Testis (tissue), 3 donors: ENCODE measurements around the gene FBXL14. TPM values are rescaled to one million over a fixed set of nuclear protein-coding genes. Genes with fewer than 3 reads are reported as not detected.

Experiments
- DNase-seq: peaks from one replicate; pipeline ENCODE4 v3.0.0-alpha.2; 2019
- H3K27ac ChIP-seq, 2 donors: fragments of 200-600 bp; sonication (generic); one replicate each; pipeline ENCODE4 v1.5.1; 2019
- H3K27me3 ChIP-seq: fragments of 200-600 bp; sonication (generic); one replicate; pipeline ENCODE4 v1.5.1; 2019
- H3K36me3 ChIP-seq: fragments of 200-600 bp; sonication (generic); one replicate; pipeline ENCODE4 v1.5.1; 2017; ENCODE audit warnings: low read depth; ENCODE audit errors: missing control alignments
- H3K4me1 ChIP-seq: fragments of 200-600 bp; sonication (generic); one replicate; pipeline ENCODE4 v1.5.1; 2019
- H3K4me3 ChIP-seq, 2 donors: fragments of 200-600 bp; sonication (generic); one replicate each; pipeline ENCODE4 v1.5.1; 2017 to 2019
- H3K9me3 ChIP-seq: fragments of 200-600 bp; sonication (generic); one replicate; pipeline ENCODE4 v1.5.1; 2017
- CTCF ChIP-seq, 3 experiments: fragments of 450-650 bp in 2 of 3; fragments of 200-600 bp in 1 of 3; sonication (generic) in 1 of 3; IDR thresholded peaks; one replicate each; pipeline ENCODE4 v1.5.1; 2016 to 2019; ENCODE audit warnings: antibody characterized with exemption in 3 of 3, mild to moderate bottlenecking in 2 of 3, moderate library complexity in 1 of 3
- POLR2A ChIP-seq: fragments of 450-650 bp; IDR thresholded peaks from one replicate; pipeline ENCODE4 v1.6.1; 2017; ENCODE audit warnings: antibody characterized with exemption, mild to moderate bottlenecking, moderate library complexity
- WGBS, 2 donors: methylation state at CpG; one replicate each; pipeline ENCODE4 v1.1.5; 2018; 5-methylcytosine and 5-hydroxymethylcytosine counted together
- intact Hi-C: fragments of 100-400 bp; cut with DNase I; formaldehyde crosslinking; loops from one replicate; pipeline ENCODE4 v1.15.1; 2023; ENCODE audit warnings: low total_unique reads
- polyA plus RNA-seq: library from polyadenylated mRNA; stranded (reverse); fragments of 350-450 nt; fragmentation: Illumina TruSeq; extraction: RNeasy Lipid Tissue Mini Kit (QIAGEN cat#74804); gene quantifications from one replicate; pipeline ENCODE4 v1.2.3, GENCODE V29; 2014; ENCODE audit warnings: low read depth, low replicate concordance; ENCODE audit not compliant: insufficient read depth
- total RNA-seq, 2 donors: library from RNA; depleted of rRNA; stranded (reverse); fragments of >200 nt; gene quantifications; one replicate each; pipeline ENCODE4 v1.2.3, GENCODE V29; 2016

Gene FBXL14
- total and polyA plus RNA-seq, 3 donors from 2014 or later: 39.5 to 50.2 (median 45.8) TPM

- DNase-seq: peak; percentile 89
- Histone ChIP-seq H3K4me1 (peaks cover 4% of the 10 kb centered on the region), H3K27ac (no peak overlapping the region), H3K9me3 (no peaks in the 10 kb centered on the region), H3K4me3 (no peak overlapping the region), H3K36me3 (no peaks in the 10 kb centered on the region), H3K27me3 (no peaks in the 10 kb centered on the region)
- intact Hi-C loops: loop anchor here (10.0 kb wide), 1 partner anchor 300 kb away; no protein-coding TSS in a partner anchor
- no peak for TF ChIP-seq POLR2A
- peak; percentile 36 to 67 (median 64) for TF ChIP-seq CTCF (IDR thresholded peaks at IDR 0.05)
- 51 to 57% methylated on average over 16 of the region's 16 CpGs for WGBS, 2 donors
These were observed 40.3 kb upstream of the FBXL14 start for GRCh38 chr12:1634590-1635191.

- 66 to 71% methylated on average over 7 of the region's 7 CpGs for WGBS, 2 donors
- H3K4me1 ChIP-seq: peaks cover 4% of the 10 kb centered on the region
- no peak for DNase-seq
These were observed 39.8 kb upstream of the FBXL14 start for GRCh38 chr12:1634149-1634548.

GRCh38 chr12:1633459-1633858 is 39.1 kb upstream of the FBXL14 start:
- H3K4me1 ChIP-seq: peaks cover 4% of the 10 kb centered on the region
- H3K36me3 ChIP-seq: no peaks in the 10 kb centered on the region
- no peak overlapping the region for H3K4me3 ChIP-seq
- DNase-seq: no peak
- 42 to 59% methylated on average over 3 of the region's 3 CpGs for WGBS, 2 donors
- H3K27me3 ChIP-seq: no peaks in the 10 kb centered on the region
- no peak for TF ChIP-seq POLR2A
- TF ChIP-seq CTCF (IDR thresholded peaks at IDR 0.05): no peak
- H3K27ac ChIP-seq: no peak overlapping the region
- H3K9me3 ChIP-seq: no peaks in the 10 kb centered on the region
- intact Hi-C loops: loop anchor here (10.0 kb wide), 1 partner anchor 301 kb away; no protein-coding TSS in a partner anchor

More at GRCh38 chr12:1634149-1634548, 39.8 kb upstream of the FBXL14 start:
- Histone ChIP-seq H3K27ac (no peak overlapping the region), H3K27me3 (no peaks in the 10 kb centered on the region), H3K9me3 (no peaks in the 10 kb centered on the region), H3K36me3 (no peaks in the 10 kb centered on the region), H3K4me3 (no peak overlapping the region)
- no peak for TF ChIP-seq CTCF (IDR thresholded peaks at IDR 0.05)
- TF ChIP-seq POLR2A: no peak
- intact Hi-C loops: loop anchor here (10.0 kb wide), 1 partner anchor 301 kb away; no protein-coding TSS in a partner anchor

GRCh38 chr12:1632702-1633101 is 38.3 kb upstream of the FBXL14 start:
- DNase-seq: no peak
- 92 to 93% methylated on average over 14 of the region's 14 CpGs for WGBS, 2 donors
- Histone ChIP-seq H3K4me1 (peaks cover 4% of the 10 kb centered on the region), H3K27me3 (no peaks in the 10 kb centered on the region), H3K4me3 (no peak overlapping the region), H3K27ac (no peak overlapping the region), H3K36me3 (no peaks in the 10 kb centered on the region), H3K9me3 (no peaks in the 10 kb centered on the region)
- TF ChIP-seq POLR2A: no peak
- intact Hi-C loops: loop anchor here (10.0 kb wide), 1 partner anchor 302 kb away; no protein-coding TSS in a partner anchor

GRCh38 chr12:1630827-1631591 is 36.6 kb upstream of the FBXL14 start:
- 16 to 22% methylated on average over 23 of the region's 23 CpGs for WGBS, 2 donors
- intact Hi-C loops: loop anchor here (10.0 kb wide), 1 partner anchor 304 kb away; no protein-coding TSS in a partner anchor
- H3K36me3 ChIP-seq: no peaks in the 10 kb centered on the region
- no peaks in the 10 kb centered on the region for H3K9me3 ChIP-seq
- peak overlapping the region in 1 of 2 donors; percentile 54 for H3K4me3 ChIP-seq
- peaks cover 4% of the 10 kb centered on the region for H3K4me1 ChIP-seq
- H3K27ac ChIP-seq: no peak overlapping the region
- TF ChIP-seq CTCF (IDR thresholded peaks at IDR 0.05) (no peak), POLR2A (no peak)
- peak; percentile 36 for DNase-seq
- no peaks in the 10 kb centered on the region for H3K27me3 ChIP-seq
